IPS-11a (cell line): Measurements from ENCODE around the gene ITLN2.
"Not testable (repeated sequence)": the region's sequence is repeated elsewhere in the genome, so short reads cannot be mapped to it uniquely, and the experiment has no call there.

ENCODE experiments used
- H3K4me3 ChIP-seq: one replicate; pipeline ENCODE4 v1.5.1; 2013; ENCODE audit warnings: low read depth, low read length, control low read depth

ITLN2 gene

GRCh38 chr1:160954158-160955104 is at the start of gene ITLN2:
Gene ITLN2 (minus strand): TSS chr1:160954809. CDS start chr1:160954741, 68 bp downstream.
- H3K4me3 ChIP-seq: no peak within 1 kb of the TSS

- no peak overlapping the region for H3K4me3 ChIP-seq
Measured at GRCh38 chr1:161001525-161001924, 46.9 kb upstream of the ITLN2 start.

- H3K4me3 ChIP-seq: no peak overlapping the region
Measured at GRCh38 chr1:161000736-161001480, 46.3 kb upstream of the ITLN2 start.

GRCh38 chr1:160999376-160999775 is 44.8 kb upstream of the ITLN2 start:
- H3K4me3 ChIP-seq: no peak overlapping the region

- H3K4me3 ChIP-seq: no peak overlapping the region
Measured at GRCh38 chr1:160997323-160998038, 42.9 kb upstream of the ITLN2 start.

DNA sequence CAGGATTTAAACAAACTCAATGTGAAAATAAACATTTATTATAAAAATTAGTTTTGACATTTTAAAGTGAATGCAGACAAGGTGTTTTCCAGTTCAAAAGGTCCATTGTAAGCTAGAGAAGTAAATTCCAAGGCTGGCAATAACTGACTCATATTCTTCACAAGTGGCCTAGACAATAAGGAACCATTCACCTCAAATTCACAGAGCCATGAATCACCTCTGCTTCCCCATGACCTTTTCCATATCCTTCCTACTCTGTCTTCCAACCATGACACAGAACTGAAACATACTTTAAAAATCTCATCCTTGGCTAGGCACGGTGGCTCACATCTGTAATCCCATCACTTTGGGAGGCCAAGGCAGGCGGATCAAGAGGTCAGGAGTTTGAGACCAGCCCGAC is 41.6 kb upstream of the ITLN2 start:
- no peak overlapping the region for H3K4me3 ChIP-seq

DNA sequence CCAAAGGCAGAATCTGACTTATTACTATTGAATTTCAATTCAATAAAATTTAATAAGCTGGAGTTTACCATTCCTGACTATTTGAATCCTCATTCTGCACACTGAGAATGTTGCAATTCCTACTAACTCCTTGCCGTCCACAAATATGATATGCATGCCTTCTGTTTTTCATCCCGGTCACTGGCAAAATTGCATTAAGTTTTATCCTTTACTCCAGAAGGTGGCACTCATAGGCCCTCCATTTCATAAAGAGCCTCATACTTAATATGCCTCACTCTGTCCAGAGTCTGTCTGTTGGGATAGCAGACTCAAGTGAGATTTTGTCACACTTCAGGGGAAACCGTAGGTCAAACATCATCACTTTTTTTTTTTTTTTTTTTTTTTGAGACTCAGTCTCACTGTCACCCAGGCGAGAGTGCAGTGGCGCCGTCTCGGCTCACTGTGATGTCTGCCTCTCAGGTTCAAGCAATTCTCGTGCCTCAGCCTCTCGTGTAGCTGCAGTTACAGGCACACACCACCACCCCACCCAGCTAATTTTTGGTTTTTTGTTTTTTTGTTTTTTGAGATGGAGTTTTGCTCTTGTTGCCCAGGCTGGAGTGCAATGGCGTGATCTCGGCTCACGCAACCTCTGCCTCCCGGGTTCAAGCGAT is 39.1 kb upstream of the ITLN2 start:
- no peak overlapping the region for H3K4me3 ChIP-seq

- H3K4me3 ChIP-seq: not testable (repeated sequence)
Measured at GRCh38 chr1:160992036-160992435, 37.4 kb upstream of the ITLN2 start.

GRCh38 chr1:160987359-160988050 is 32.9 kb upstream of the ITLN2 start:
- no peak overlapping the region for H3K4me3 ChIP-seq

DNA sequence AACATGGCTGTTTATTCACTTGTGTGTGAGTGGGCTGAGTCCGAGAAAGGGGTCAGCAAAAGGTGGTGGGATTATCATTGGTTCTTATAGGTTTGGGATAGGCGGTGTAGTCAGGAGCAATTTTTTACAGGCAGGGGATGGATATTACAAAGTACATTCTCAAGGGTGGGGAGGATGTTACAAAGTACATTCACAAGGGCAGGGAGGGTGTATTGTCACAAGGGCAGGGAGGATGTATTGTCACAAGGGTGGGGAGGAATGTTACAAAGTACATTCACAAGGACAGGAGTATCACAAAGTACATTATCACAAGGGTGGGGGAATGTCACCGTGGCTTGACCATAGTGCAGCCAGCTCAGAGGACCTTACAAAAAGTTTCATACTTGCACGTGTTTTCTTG is 31.1 kb upstream of the ITLN2 start:
- no peak overlapping the region for H3K4me3 ChIP-seq

GRCh38 chr1:160981584-160982411 is 27.2 kb upstream of the ITLN2 start:
- H3K4me3 ChIP-seq: no peak overlapping the region

DNA sequence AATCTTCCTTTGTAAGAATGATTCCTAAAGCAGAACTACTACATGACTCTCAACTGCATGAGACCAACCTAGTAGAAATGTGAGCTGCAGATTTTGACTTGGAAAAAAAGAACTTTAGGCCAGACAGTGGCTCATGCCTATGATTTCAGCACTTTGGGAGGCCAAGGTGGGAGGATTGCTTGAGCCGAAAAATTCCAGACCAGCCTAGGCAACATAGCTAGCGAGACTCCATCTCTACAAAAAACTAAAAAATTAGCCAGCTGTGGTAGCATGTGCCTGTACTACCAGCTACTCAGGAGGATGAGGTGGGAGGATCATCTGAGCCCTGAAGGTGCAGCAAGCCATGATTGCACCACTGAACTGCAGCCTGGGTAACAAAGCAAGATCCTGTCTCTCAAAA is 24.7 kb upstream of the ITLN2 start:
- no peak overlapping the region for H3K4me3 ChIP-seq

GRCh38 chr1:160978510-160978927 is 23.9 kb upstream of the ITLN2 start:
- H3K4me3 ChIP-seq: no peak overlapping the region

DNA sequence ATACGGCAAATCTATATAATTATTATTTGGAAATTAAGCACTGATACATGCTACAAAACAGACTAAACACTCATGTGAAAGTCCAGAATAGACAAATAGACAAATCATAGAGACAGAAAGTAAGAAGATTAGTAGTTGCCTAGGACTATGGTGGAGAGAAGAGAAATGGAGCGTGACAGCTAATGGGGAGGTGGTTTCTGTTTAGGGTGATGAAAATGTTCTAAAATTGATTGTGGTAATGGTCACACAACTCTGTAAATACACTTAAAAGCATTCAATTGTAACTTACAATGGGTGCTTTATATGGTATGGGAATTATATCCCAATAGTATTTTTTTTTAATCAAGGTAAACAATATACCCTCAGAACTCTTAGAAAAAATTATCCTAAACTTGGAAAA is 20.4 kb upstream of the ITLN2 start:
- no peak overlapping the region for H3K4me3 ChIP-seq

DNA sequence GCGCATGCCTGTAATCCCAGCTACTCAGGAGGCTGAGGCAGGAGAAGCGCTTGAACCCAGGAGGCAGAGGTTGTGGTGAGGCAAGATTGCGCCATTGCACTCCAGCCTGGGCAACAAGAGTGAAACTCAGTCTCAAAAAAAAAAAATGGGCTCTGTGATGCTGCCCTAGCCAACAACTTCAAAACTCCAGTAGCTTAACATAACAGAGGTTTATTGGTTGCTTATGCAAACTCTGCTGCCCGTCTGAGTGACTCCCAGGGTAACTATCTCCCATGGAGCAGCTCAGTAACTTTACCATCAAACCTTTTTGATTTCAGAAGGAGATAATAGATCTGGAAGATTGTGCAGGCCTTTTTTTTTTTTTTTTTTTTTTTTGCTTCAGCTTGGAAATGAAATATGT is 18.9 kb upstream of the ITLN2 start:
- no peak overlapping the region for H3K4me3 ChIP-seq

- H3K4me3 ChIP-seq: no peak overlapping the region
Measured at GRCh38 chr1:160972939-160973338, 18.3 kb upstream of the ITLN2 start.

DNA sequence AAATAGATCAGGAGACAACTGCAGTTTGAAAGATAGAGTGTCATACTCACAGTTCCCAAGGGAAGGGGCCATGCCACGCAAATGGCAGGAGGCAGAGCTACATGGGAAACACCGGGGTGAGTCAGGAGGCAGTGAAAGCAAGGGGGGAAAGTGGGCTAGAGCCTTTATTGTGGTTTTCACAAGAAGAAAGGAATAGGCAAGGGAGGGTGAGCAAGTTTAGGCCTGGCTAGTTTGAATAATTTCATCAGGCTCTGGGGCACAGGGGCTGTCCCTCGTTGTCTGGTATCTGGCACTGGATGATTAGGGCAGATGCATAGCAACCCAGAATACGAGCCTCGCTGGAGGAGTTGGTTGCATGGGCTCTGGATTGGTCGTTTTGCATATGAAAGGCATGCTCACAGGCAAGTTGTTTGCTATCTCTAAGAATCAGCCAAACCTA is 17.0 kb upstream of the ITLN2 start:
- H3K4me3 ChIP-seq: no peak overlapping the region

- no peak overlapping the region for H3K4me3 ChIP-seq
Measured at GRCh38 chr1:160963521-160963920, 8.9 kb upstream of the ITLN2 start.

DNA sequence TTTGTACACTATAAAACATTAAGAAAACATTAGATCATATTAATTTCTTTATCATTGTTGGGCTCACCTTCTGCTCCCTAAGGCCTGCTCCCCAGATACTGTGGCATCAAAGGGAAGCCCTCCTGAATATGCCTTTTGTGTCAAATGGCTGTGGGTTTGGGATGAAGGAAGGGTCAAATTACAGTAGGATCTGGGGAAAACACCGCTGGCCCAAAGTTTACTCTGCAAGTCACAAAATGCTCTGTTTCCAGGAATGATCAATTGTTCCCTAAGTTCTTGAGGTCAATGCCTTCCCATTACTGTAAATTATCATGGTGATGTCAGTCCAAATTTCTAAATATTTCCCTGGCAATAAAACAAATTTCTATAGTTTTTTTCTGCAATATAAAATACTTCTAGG is 6.8 kb upstream of the ITLN2 start:
- no peak overlapping the region for H3K4me3 ChIP-seq
